H1 (cell line): Measurements from ENCODE around the gene SLCO2A1. TPM values are rescaled to one million over a fixed set of nuclear protein-coding genes. Genes with fewer than 3 reads are reported as not detected.

ENCODE experiments used
- CTCF ChIP-seq, 3 experiments: IDR thresholded peaks; 1 replicate in 2 of 3; 2 replicates in 1 of 3; pipeline versions ENCODE4 v1.5.1 to v1.6.1; 2011; ENCODE audit warnings: low read length in 3 of 3, mild to moderate bottlenecking in 3 of 3, inconsistent platforms in 2 of 3, low read depth in 1 of 3, moderate library complexity in 1 of 3; ENCODE audit not compliant: insufficient read depth in 1 of 3; ENCODE audit errors: control extremely low read depth in 1 of 3
- NANOG ChIP-seq: IDR thresholded peaks from 2 replicates; pipeline ENCODE4 v1.6.1; 2011; ENCODE audit warnings: low read length, low read depth, mild to moderate bottlenecking, inconsistent platforms; ENCODE audit not compliant: insufficient read depth, poor library complexity, severe bottlenecking
- RAD21 ChIP-seq, 2 experiments: IDR thresholded peaks in 1 of 2; conservative IDR thresholded peaks in 1 of 2; 2 replicates each; pipeline ENCODE4 v1.6.1; 2011; ENCODE audit warnings: low read depth in 2 of 2, low read length in 2 of 2, improper control_type of control experiment in 1 of 2, inconsistent platforms in 1 of 2, mild to moderate bottlenecking in 1 of 2, moderate library complexity in 1 of 2
- polyA plus RNA-seq, 7 experiments: library from polyadenylated mRNA; depleted of rRNA in 3 of 7; stranded (reverse) in 5 of 7; unstranded in 2 of 7; fragments of >200 nt in 5 of 7; fragments of 200-250 nt in 2 of 7; gene quantifications; 1 replicate in 5 of 7; 2 replicates in 1 of 7; 4 replicates in 1 of 7; pipeline versions ENCODE4 v1.2.1 to v1.2.3, GENCODE V29; 2011 to 2013; ENCODE audit warnings: missing spikeins in 2 of 7, mixed read lengths in 2 of 7
- total RNA-seq: library from RNA; stranded (reverse); fragmentation: NEBNext Ultra II Directional; extraction: Animal tissue kit (Norgen Biotek cat#: 25700); gene quantifications from 2 replicates; pipeline ENCODE4 v1.2.1, GENCODE V29; 2021

Gene SLCO2A1
- total and polyA plus RNA-seq, 2 of the 8 experiments (the other 6 are each of a cell fraction or from before 2014, with no cell fraction given), result 1.1 to 2.3 TPM

GRCh38 chr3:133967992-133968892, 61.5 kb downstream of the SLCO2A1 start (continued):
- no peak for TF ChIP-seq CTCF (IDR thresholded peaks at IDR 0.05; ENCODE audit: control extremely low read depth in 1 of 3, insufficient read depth in 1 of 3, low read depth in 1 of 3, low read length in 3 of 3)
- TF ChIP-seq NANOG, result no peak
- no peak for TF ChIP-seq RAD21 (IDR thresholded peaks at IDR 0.05 in 1 of 2, conservative IDR thresholded peaks at IDR 0.05 in 1 of 2; ENCODE audit: low read depth in 2 of 2, low read length in 2 of 2)
- TF ChIP-seq, all 59 proteins: peak for 0
